ENCODE data around the gene FASTK. TPM values are rescaled to one million over a fixed set of nuclear protein-coding genes. Genes with fewer than 3 reads are reported as not detected.

Gene FASTK
- total RNA-seq, 1 donor from 2014 or later, result 56.1 TPM

DNA sequence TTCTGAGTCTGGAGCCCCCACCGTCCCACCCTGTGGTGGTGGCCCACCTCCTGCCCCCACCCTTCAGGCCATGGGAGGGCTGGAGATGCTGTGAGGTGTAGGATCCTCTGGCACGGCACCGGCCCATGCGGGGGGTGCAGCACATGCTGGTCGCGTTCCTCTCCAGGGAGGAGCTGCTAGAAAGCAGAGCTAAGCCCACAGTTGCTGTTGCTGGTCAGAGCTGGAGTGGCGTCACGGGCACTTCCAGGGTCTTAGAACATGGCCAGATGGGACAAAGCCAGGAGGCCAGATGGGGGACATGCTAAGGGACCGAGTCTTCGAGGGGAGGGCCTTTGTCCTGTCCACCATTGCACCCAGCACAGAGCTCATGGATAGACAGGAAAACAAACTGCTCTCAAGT is 27.3 kb upstream of the FASTK start:
- no peaks in the 10 kb centered on the region for H3K9me3 Mint-ChIP-seq (ENCODE audit: unreplicated experiment)
- H3K4me3 Mint-ChIP-seq (ENCODE audit: unreplicated experiment), result no peak overlapping the region
- no peak overlapping the region for H3K27ac Mint-ChIP-seq (ENCODE audit: unreplicated experiment)
- DNase-seq (ENCODE audit: low read depth) (no peak), FAIRE-seq (no peak)
- H3K27me3 Mint-ChIP-seq (ENCODE audit: low read depth, unreplicated experiment), result no peaks in the 10 kb centered on the region
- H3K36me3 Mint-ChIP-seq (ENCODE audit: low read depth, unreplicated experiment), result peaks cover 3% of the 10 kb centered on the region
- H3K9ac ChIP-seq (ENCODE audit: low read length), result no peak overlapping the region
- H3K36me3 ChIP-seq (ENCODE audit: insufficient read depth, low read length), result no peaks in the 10 kb centered on the region
- peaks cover 68% of the 10 kb centered on the region for H3K79me2 ChIP-seq (ENCODE audit: insufficient read depth, low read length)
- no peak overlapping the region for H2AFZ ChIP-seq (ENCODE audit: low read depth, low read length)
- H3K4me1 ChIP-seq (ENCODE audit: insufficient read depth, low read length), result peaks cover 13% of the 10 kb centered on the region
- H3K4me3 ChIP-seq (ENCODE audit: insufficient read depth, low read depth, low read length), result no peak overlapping the region
- no peaks in the 10 kb centered on the region for H3K9me3 ChIP-seq (ENCODE audit: insufficient read depth, low read depth, low read length)
- no peaks in the 10 kb centered on the region for H3K27me3 ChIP-seq (ENCODE audit: insufficient read depth, low read length)
- TF ChIP-seq, protein P1, sequence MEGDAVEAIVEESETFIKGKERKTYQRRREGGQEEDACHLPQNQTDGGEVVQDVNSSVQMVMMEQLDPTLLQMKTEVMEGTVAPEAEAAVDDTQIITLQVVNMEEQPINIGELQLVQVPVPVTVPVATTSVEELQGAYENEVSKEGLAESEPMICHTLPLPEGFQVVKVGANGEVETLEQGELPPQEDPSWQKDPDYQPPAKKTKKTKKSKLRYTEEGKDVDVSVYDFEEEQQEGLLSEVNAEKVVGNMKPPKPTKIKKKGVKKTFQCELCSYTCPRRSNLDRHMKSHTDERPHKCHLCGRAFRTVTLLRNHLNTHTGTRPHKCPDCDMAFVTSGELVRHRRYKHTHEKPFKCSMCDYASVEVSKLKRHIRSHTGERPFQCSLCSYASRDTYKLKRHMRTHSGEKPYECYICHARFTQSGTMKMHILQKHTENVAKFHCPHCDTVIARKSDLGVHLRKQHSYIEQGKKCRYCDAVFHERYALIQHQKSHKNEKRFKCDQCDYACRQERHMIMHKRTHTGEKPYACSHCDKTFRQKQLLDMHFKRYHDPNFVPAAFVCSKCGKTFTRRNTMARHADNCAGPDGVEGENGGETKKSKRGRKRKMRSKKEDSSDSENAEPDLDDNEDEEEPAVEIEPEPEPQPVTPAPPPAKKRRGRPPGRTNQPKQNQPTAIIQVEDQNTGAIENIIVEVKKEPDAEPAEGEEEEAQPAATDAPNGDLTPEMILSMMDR (IDR thresholded peaks at IDR 0.05; ENCODE audit: insufficient read depth, low read depth, low read length), result no peak
- TF ChIP-seq EZH2 (IDR thresholded peaks at IDR 0.05; ENCODE audit: insufficient read depth, low read length), result no peak
- no peak overlapping the region for H3K27ac ChIP-seq (ENCODE audit: low read depth, low read length)
- no peak overlapping the region for H3K4me2 ChIP-seq (ENCODE audit: low read length)
- peaks cover 94% of the 10 kb centered on the region for H4K20me1 ChIP-seq (ENCODE audit: insufficient read depth, low read length)
- peaks cover 37% of the 10 kb centered on the region for H3K4me1 Mint-ChIP-seq (ENCODE audit: low read depth, unreplicated experiment)

DNA sequence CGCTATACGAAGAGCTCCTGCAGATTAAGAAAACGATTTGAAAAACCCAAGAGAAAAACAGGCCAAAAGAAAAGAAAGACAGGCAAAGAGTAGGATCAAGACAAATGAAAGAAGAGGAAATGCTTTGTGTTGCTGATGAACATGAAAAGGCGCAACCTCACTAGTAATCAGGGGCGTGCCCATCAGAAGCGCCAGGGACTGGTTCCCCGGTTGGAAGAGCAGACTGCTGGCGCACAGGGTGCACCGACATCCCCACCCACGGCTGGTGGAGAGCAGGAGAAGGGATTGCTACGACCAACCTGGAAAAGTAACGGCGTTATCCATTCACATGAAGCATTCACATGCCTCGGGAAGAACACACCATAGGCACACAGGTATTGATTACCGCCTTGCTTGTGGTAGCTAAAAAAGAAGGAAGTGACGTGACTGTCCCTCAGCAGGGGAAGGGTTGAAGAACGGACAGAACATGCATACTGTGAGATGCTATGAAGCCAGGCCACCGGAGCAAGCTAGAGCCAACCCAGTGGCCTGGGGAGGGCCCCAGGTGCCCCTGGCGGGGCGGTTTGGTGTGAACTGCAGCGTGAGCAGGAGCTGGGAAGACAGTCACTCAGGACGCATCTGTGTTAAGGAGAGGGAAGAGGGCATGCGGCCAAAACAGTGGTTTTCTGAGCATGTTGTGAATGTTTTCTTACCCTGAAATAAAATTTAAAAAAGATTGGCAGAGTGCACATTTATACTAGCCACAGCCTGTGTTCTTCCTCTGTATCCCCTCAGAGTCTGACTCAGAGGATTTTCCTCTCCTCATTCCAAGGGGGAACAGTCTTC is 24.0 kb upstream of the FASTK start:
- peak overlapping the region; percentile 34 for H3K4me3 Mint-ChIP-seq (ENCODE audit: unreplicated experiment)

More for the DNA sequence above, 24.0 kb upstream of the FASTK start:
- H3K27me3 Mint-ChIP-seq (ENCODE audit: low read depth, unreplicated experiment), result no peaks in the 10 kb centered on the region
- Histone ChIP-seq H3K4me3 (ENCODE audit: insufficient read depth, low read depth, low read length) (no peak overlapping the region), H3K36me3 (ENCODE audit: insufficient read depth, low read length) (no peaks in the 10 kb centered on the region), H3K9ac (ENCODE audit: low read length) (peak overlapping the region; percentile 4), H3K4me2 (ENCODE audit: low read length) (peak overlapping the region; percentile 71), H2AFZ (ENCODE audit: low read depth, low read length) (no peak overlapping the region), H3K27me3 (ENCODE audit: insufficient read depth, low read length) (no peaks in the 10 kb centered on the region), H3K27ac (ENCODE audit: low read depth, low read length) (no peak overlapping the region), H3K79me2 (ENCODE audit: insufficient read depth, low read length) (peaks cover 70% of the 10 kb centered on the region), H3K4me1 (ENCODE audit: insufficient read depth, low read length) (peaks cover 12% of the 10 kb centered on the region), H4K20me1 (ENCODE audit: insufficient read depth, low read length) (peaks cover 94% of the 10 kb centered on the region), H3K9me3 (ENCODE audit: insufficient read depth, low read depth, low read length) (no peaks in the 10 kb centered on the region)
- H3K27ac Mint-ChIP-seq (ENCODE audit: unreplicated experiment), result peak overlapping the region; percentile 20
- no peak for TF ChIP-seq EZH2 (IDR thresholded peaks at IDR 0.05; ENCODE audit: insufficient read depth, low read length)
- TF ChIP-seq, protein P1 (IDR thresholded peaks at IDR 0.05; ENCODE audit: insufficient read depth, low read depth, low read length), result no peak
- H3K36me3 Mint-ChIP-seq (ENCODE audit: low read depth, unreplicated experiment), result peaks cover 3% of the 10 kb centered on the region
- peaks cover 22% of the 10 kb centered on the region for H3K4me1 Mint-ChIP-seq (ENCODE audit: low read depth, unreplicated experiment)
- DNase-seq (ENCODE audit: low read depth) (peak; percentile 93), FAIRE-seq (no peak)
- H3K9me3 Mint-ChIP-seq (ENCODE audit: unreplicated experiment), result no peaks in the 10 kb centered on the region

Data from astrocyte (in vitro differentiated cells and primary cell).